Coronary artery (tissue), 2 donors: ENCODE data around the gene CROCC2.

ENCODE experiments used
- DNase-seq: peaks from one replicate; pipeline ENCODE4 v3.0.0-alpha.2; 2017; ENCODE audit warnings: low spot score
- H3K27ac ChIP-seq, 2 donors: fragments of 200-600 bp; sonication (generic); one replicate each; pipeline ENCODE4 v1.5.1; 2016 to 2019
- H3K4me3 ChIP-seq: fragments of 200-600 bp; sonication (generic); 2 replicates; pipeline ENCODE4 v1.5.1; 2016; ENCODE audit warnings: mild to moderate bottlenecking, moderate library complexity
- CTCF ChIP-seq: fragments of 200-600 bp; sonication (generic); IDR thresholded peaks from one replicate; pipeline ENCODE4 v1.5.1; 2019; ENCODE audit warnings: antibody characterized with exemption

The CROCC2 gene

GRCh38 chr2:241017228-241017940 is 111.2 kb downstream of the CROCC2 start:
- DNase-seq, result no peak
- TF ChIP-seq CTCF, result no peak
- no peak overlapping the region for H3K27ac ChIP-seq
- H3K4me3 ChIP-seq, result no peak overlapping the region

DNA sequence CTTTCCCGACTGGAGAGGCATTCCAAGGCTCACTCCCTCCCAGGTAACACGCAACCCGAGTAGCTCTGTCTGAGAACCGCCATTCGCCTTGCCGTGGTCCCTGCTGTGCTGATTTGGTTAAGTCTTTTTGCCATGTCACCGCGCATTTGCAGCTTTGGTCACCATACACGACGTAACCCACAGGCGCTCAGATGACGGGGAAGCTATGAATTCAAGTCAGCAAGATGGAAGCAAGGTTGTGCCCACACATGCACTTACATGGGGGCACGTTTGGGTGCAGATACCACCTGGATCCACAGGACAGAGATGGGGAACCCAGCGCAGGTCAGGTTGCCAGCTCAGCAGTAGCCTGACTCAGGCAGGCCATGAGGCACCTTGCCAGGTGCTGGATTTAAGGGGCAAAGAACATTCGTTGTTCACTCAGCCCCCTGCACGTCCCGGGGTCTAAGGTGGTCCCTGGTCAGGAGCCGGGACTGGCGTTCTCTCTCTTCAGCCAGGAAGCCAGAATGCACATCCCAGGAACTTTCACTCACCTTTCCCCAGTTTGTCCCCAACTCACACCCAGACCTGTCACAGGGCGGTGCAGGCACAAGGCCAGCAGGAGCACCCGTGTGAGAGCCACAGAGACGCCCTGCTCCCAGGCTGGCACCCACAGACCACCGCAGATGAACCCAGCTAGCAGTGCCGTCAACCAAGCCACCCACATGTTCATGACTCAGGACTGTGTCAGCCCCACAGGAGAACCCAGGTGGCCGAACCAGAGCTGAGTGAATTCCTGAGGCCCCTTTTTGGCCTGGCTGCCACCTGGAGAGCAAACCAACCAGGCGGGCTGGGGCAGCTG is 112.1 kb downstream of the CROCC2 start:
- no peak for TF ChIP-seq CTCF
- no peak for DNase-seq
- Histone ChIP-seq H3K27ac (no peak overlapping the region), H3K4me3 (no peak overlapping the region)

DNA sequence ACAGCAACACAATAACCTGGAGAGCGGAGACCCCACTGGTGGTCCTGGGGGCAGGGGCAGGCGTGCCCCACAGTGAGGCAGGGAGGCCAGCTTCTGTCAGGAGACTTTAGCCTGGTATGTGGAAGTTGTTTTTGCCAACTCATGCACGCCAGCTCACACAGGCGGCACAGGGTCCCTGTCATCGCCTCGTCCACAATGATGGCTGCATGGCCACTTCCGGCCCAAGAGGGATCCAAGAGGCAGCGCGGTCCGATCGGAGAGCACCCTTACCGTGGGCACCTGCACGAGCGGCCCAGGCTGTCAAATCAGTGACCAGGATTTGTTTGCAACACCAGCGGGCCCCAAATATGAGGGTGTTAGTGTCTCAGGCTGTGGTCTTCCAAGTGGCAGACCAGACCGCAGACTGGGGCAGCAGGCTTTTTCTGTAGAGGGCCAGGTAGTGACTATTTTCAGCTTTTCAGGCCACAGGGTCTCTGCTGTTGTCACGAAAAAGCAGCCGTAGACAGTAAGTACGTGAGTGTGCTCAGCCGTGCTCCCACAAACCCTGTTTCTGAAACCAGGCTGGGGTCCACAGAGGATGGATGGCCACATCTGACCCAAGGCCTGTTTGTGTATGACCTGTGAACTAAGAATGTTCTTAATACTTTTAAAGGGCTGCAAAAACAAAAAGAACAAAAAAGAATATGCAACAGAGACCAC is 113.5 kb downstream of the CROCC2 start:
- TF ChIP-seq CTCF, result no peak
- DNase-seq, result no peak
- Histone ChIP-seq H3K27ac (no peak overlapping the region), H3K4me3 (no peak overlapping the region)

DNA sequence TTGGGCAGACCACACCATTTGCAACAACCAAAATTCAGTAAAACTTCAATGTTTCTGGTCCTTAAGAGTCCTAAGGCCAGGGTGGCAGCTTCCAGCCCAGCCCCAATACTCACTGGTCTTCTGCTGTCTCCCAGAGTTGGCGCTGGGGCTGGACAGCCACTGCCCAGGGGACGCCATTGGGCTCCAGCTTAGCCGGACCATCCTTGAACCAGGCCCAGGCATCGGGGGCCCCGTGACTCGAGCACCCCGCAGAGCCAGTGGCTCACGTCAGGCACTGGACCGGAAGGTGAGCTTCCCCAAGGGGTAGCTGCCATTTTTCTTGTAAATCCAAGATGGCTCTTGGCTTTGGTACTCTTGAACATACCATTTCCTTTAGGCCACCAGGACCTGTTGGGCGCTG is 114.1 kb downstream of the CROCC2 start:
- no peak for DNase-seq
- Histone ChIP-seq H3K4me3 (no peak overlapping the region), H3K27ac (no peak overlapping the region)
- no peak for TF ChIP-seq CTCF

DNA sequence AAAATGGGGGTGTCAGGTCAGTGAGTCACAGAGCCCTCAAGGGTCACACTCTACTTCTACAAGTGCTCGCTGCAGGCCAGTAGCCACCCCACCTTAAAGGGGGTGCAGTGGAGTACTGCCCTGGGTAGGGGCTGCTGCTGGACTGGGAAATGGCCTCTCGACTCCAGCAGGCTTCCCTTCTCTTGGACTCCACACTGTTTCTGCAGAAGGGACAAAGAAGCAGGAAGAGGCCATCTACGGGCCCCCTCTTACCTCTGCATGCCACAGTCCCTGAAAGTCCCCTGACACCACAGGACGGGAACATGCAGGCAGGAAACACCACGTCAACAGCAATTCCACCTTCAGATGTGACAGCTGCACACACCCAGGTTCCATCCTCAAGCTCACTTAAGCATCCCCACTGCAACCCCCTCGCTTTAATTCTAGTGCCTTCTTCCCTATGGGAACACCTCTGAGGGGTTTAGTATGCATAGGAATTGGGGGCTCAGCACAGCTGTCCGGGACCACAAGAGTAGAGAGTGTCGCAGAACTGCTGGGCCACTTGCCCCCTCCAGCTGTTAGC is 114.6 kb downstream of the CROCC2 start:
- no peak for TF ChIP-seq CTCF
- Histone ChIP-seq H3K4me3 (no peak overlapping the region), H3K27ac (no peak overlapping the region)
- DNase-seq, result no peak

DNA sequence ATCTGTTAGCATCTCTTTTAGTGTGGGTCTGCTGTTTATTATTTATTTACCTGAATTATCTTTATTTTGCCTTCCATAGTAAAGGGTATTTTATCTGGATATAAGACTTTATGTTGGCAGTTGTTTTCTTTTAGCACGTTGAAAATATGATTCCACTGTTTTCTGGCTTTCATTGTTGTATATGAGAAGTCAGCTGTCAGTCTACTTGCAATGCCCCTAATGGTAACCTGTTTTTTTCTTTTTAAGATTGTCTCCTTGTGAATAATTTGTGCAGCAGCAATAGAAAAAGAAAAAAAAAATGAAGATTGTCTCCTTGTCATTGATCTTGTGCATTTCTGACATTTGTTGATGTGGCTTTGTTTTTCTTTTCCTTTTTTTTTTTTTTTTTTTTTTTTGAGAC is 119.5 kb downstream of the CROCC2 start:
- TF ChIP-seq CTCF, result no peak
- no peak overlapping the region for H3K4me3 ChIP-seq
- no peak for DNase-seq

More for the DNA sequence above, 119.5 kb downstream of the CROCC2 start:
- H3K27ac ChIP-seq, result no peak overlapping the region
